Chondrocyte (in vitro differentiated cells): ENCODE results near the gene AGRP. TPM values are rescaled to one million over a fixed set of nuclear protein-coding genes. Genes with fewer than 3 reads are reported as not detected.

Source experiments
- DNase-seq: peaks from one replicate; pipeline ENCODE4 v3.0.0; 2021; ENCODE audit warnings: mixed read lengths, low spot score
- H3K27ac Mint-ChIP-seq: one replicate; pipeline ENCODE4 v1.8.0; 2021; ENCODE audit warnings: mild to moderate bottlenecking, moderate library complexity, mixed read lengths; ENCODE audit not compliant: unreplicated experiment
- H3K27me3 Mint-ChIP-seq: 2 replicates; pipeline ENCODE4 v1.8.0; 2021; ENCODE audit warnings: low read depth, mixed read lengths
- H3K36me3 Mint-ChIP-seq: 2 replicates; pipeline ENCODE4 v1.8.0; 2021; ENCODE audit warnings: low read depth, mixed read lengths
- H3K4me1 Mint-ChIP-seq: 2 replicates; pipeline ENCODE4 v1.8.0; 2021; ENCODE audit warnings: low read depth, mild to moderate bottlenecking, mixed read lengths
- H3K4me3 Mint-ChIP-seq: one replicate; pipeline ENCODE4 v1.8.0; 2021; ENCODE audit warnings: mild to moderate bottlenecking, moderate library complexity, mixed read lengths; ENCODE audit not compliant: unreplicated experiment
- H3K9me3 Mint-ChIP-seq: 2 replicates; pipeline ENCODE4 v1.8.0; 2021; ENCODE audit warnings: low read depth, mixed read lengths
- total RNA-seq: library from RNA; stranded (reverse); gene quantifications from 3 replicates; pipeline ENCODE4 v1.2.1, GENCODE V29; 2021
- TF ChIP-seq, protein P1 (sequence below): fragments of 200-600 bp; sonication (generic); IDR thresholded peaks from 2 replicates; pipeline ENCODE4 v1.5.0; 2021; ENCODE audit warnings: antibody characterized with exemption, mild to moderate bottlenecking, moderate library complexity

The AGRP gene
- total RNA-seq, 1 donor from 2014 or later = not detected

DNA sequence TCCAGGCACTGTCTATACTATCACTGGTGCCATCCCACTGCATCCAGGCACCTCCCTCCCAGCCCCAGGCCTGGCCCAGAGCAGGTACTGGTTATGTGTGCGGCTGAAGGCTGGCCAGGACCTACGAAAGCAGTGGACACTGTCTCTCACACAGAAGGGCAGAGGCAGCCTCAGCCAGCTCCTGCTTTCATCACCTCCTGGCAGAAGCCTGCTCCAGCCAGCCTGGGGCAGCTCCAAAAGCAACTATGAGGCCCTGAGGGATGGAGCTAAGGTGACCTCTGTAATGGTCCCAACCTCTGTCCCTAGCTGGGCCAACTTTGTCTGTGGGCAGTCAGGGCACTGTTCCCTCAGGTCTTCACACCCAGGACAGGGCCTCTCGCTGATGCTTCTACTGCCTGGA is 33.6 kb downstream of the AGRP start:
- Mint-ChIP-seq H3K36me3 (peaks cover 12% of the 10 kb centered on the region), H3K27me3 (no peaks in the 10 kb centered on the region), H3K27ac (no peak overlapping the region), H3K9me3 (no peaks in the 10 kb centered on the region), H3K4me1 (peaks cover 17% of the 10 kb centered on the region), H3K4me3 (no peak overlapping the region)
- TF ChIP-seq, protein P1, sequence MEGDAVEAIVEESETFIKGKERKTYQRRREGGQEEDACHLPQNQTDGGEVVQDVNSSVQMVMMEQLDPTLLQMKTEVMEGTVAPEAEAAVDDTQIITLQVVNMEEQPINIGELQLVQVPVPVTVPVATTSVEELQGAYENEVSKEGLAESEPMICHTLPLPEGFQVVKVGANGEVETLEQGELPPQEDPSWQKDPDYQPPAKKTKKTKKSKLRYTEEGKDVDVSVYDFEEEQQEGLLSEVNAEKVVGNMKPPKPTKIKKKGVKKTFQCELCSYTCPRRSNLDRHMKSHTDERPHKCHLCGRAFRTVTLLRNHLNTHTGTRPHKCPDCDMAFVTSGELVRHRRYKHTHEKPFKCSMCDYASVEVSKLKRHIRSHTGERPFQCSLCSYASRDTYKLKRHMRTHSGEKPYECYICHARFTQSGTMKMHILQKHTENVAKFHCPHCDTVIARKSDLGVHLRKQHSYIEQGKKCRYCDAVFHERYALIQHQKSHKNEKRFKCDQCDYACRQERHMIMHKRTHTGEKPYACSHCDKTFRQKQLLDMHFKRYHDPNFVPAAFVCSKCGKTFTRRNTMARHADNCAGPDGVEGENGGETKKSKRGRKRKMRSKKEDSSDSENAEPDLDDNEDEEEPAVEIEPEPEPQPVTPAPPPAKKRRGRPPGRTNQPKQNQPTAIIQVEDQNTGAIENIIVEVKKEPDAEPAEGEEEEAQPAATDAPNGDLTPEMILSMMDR = no peak
- no peak for DNase-seq

DNA sequence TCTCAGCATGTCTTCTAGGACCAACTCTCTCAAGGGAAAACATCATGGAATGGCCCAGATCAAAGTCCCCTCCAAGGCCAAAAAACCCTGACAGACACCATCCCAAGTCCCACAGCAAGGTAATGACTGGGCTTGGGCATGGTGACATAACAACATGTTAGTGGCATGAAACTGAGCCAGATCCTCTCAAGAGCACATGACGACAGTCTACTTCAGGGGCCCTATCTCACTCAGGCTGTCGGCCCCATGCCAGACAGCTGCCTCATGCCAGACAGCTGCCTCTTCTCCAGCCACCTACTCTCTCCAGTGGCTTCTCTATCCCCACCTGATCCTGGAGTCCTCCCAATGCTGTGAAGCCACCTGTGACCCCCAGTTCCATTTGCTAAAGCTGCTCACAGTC is 34.0 kb downstream of the AGRP start:
- peaks cover 17% of the 10 kb centered on the region for H3K4me1 Mint-ChIP-seq
- H3K4me3 Mint-ChIP-seq = no peak overlapping the region
- peaks cover 12% of the 10 kb centered on the region for H3K36me3 Mint-ChIP-seq
- no peaks in the 10 kb centered on the region for H3K9me3 Mint-ChIP-seq
- DNase-seq = no peak
- H3K27ac Mint-ChIP-seq = no peak overlapping the region
- H3K27me3 Mint-ChIP-seq = no peaks in the 10 kb centered on the region
- TF ChIP-seq, protein P1 = no peak

GRCh38 chr16:67448580-67448979 is 34.8 kb downstream of the AGRP start:
- H3K36me3 Mint-ChIP-seq = peaks cover 12% of the 10 kb centered on the region
- no peaks in the 10 kb centered on the region for H3K9me3 Mint-ChIP-seq
- DNase-seq = no peak
- no peak overlapping the region for H3K27ac Mint-ChIP-seq
- peaks cover 12% of the 10 kb centered on the region for H3K4me1 Mint-ChIP-seq
- no peaks in the 10 kb centered on the region for H3K27me3 Mint-ChIP-seq
- no peak overlapping the region for H3K4me3 Mint-ChIP-seq
- TF ChIP-seq, protein P1 = no peak

GRCh38 chr16:67447508-67448076 is 35.8 kb downstream of the AGRP start:
- Mint-ChIP-seq H3K4me1 (peaks cover 12% of the 10 kb centered on the region), H3K27ac (no peak overlapping the region), H3K9me3 (no peaks in the 10 kb centered on the region), H3K4me3 (no peak overlapping the region), H3K27me3 (no peaks in the 10 kb centered on the region), H3K36me3 (peaks cover 10% of the 10 kb centered on the region)
- no peak for DNase-seq
- TF ChIP-seq, protein P1 = peak; percentile 64

- no peak for DNase-seq
- Mint-ChIP-seq H3K9me3 (no peaks in the 10 kb centered on the region), H3K27ac (no peak overlapping the region), H3K4me3 (no peak overlapping the region), H3K4me1 (peaks cover 12% of the 10 kb centered on the region), H3K36me3 (peaks cover 10% of the 10 kb centered on the region), H3K27me3 (no peaks in the 10 kb centered on the region)
- TF ChIP-seq, protein P1 = no peak
These were observed 36.3 kb downstream of the AGRP start for GRCh38 chr16:67446968-67447507.
